WTC11 (cell line): ENCODE measurements around the gene SERINC4. TPM values are rescaled to one million over a fixed set of nuclear protein-coding genes. Genes with fewer than 3 reads are reported as not detected.
A peak's percentile ranks its signal among the peaks of the same experiment; 100 is the strongest.

ENCODE experiments used
- ATAC-seq: fragments of 200-7000 bp; cut with Tn5 transposase; 2 replicates; pipeline ENCODE4 v1.10.0; 2021; ENCODE audit warnings: mild to moderate bottlenecking, moderate library complexity
- CTCF ChIA-PET: fragments of 300-600 bp; sonication (Branson Sonifier 250); formaldehyde crosslinking; loops from one replicate; lab custom pipeline; 2021; ENCODE audit warnings: antibody characterized with exemption; lab: Charles Lee
- POLR2A ChIA-PET: fragments of 350-600 bp; sonication (Branson Sonifier 250); formaldehyde crosslinking; loops from one replicate; lab custom pipeline; 2021; ENCODE audit warnings: antibody characterized with exemption; lab: Charles Lee
- DNase-seq: peaks from one replicate; pipeline ENCODE4 v3.0.0; 2021; ENCODE audit warnings: low spot score
- H3K27ac Mint-ChIP-seq: 2 replicates; pipeline ENCODE4 v1.8.0; 2021; ENCODE audit warnings: mixed read lengths
- H3K27me3 Mint-ChIP-seq: 2 replicates; pipeline ENCODE4 v1.8.0; 2021; ENCODE audit warnings: low read depth, mild to moderate bottlenecking, moderate library complexity, mixed read lengths
- H3K36me3 Mint-ChIP-seq: 2 replicates; pipeline ENCODE4 v1.8.0; 2021; ENCODE audit warnings: mixed read lengths
- H3K4me1 Mint-ChIP-seq: 2 replicates; pipeline ENCODE4 v1.8.0; 2022; ENCODE audit warnings: mixed read lengths
- H3K4me3 Mint-ChIP-seq: 2 replicates; pipeline ENCODE4 v1.8.0; 2021; ENCODE audit warnings: mild to moderate bottlenecking, moderate library complexity, mixed read lengths
- H3K9me3 Mint-ChIP-seq: 2 replicates; pipeline ENCODE4 v1.8.0; 2021; ENCODE audit warnings: mixed read lengths
- CBFB ChIP-seq: sonication (generic); formaldehyde crosslinking; IDR thresholded peaks from 2 replicates; pipeline ENCODE4 v1.8.1; 2022; ENCODE audit warnings: mild to moderate bottlenecking, low read depth, missing genetic modification reagents
- CREM ChIP-seq: sonication (generic); formaldehyde crosslinking; IDR thresholded peaks from 2 replicates; pipeline ENCODE4 v1.8.1; 2022; ENCODE audit warnings: mild to moderate bottlenecking, missing genetic modification reagents, moderate library complexity
- CTCF ChIP-seq: fragments of 200-600 bp; IDR thresholded peaks from 2 replicates; pipeline ENCODE4 v1.8.0; 2022; ENCODE audit warnings: antibody characterized with exemption
- EMX1 ChIP-seq: fragments of 250-450 bp; sonication (Bioruptor Pico); IDR thresholded peaks from 2 replicates; pipeline ENCODE4 v1.8.0; 2021; ENCODE audit warnings: mild to moderate bottlenecking
- ERG ChIP-seq: fragments of 250-450 bp; sonication (Bioruptor Pico); IDR thresholded peaks from 2 replicates; pipeline ENCODE4 v1.8.0; 2021; ENCODE audit warnings: mild to moderate bottlenecking
- FOXP4 ChIP-seq: sonication (generic); formaldehyde crosslinking; IDR thresholded peaks from 2 replicates; pipeline ENCODE4 v1.8.0; 2022; ENCODE audit warnings: mild to moderate bottlenecking, missing genetic modification reagents
- GTF2I ChIP-seq: fragments of 250-450 bp; sonication (Bioruptor Pico); conservative IDR thresholded peaks from 2 replicates; pipeline ENCODE4 v1.4.0; 2021; ENCODE audit warnings: mild to moderate bottlenecking
- JUN ChIP-seq: sonication (generic); formaldehyde crosslinking; IDR thresholded peaks from 2 replicates; pipeline ENCODE4 v1.8.0; 2023; ENCODE audit warnings: mild to moderate bottlenecking, missing genetic modification reagents
- MAX ChIP-seq: sonication (generic); formaldehyde crosslinking; IDR thresholded peaks from 2 replicates; pipeline ENCODE4 v1.8.0; 2022; ENCODE audit warnings: mild to moderate bottlenecking, missing genetic modification reagents
- NR1H2 ChIP-seq: sonication (generic); formaldehyde crosslinking; IDR thresholded peaks from 2 replicates; pipeline ENCODE4 v1.9.0; 2021; ENCODE audit warnings: mild to moderate bottlenecking, moderate library complexity, missing genetic modification reagents
- OVOL2 ChIP-seq: fragments of 250-450 bp; sonication (Bioruptor Pico); IDR thresholded peaks from 2 replicates; pipeline ENCODE4 v1.9.0; 2021; ENCODE audit warnings: mild to moderate bottlenecking, borderline replicate concordance
- PRDM15 ChIP-seq: sonication (generic); formaldehyde crosslinking; IDR thresholded peaks from 2 replicates; pipeline ENCODE4 v1.8.0; 2022; ENCODE audit warnings: missing genetic modification reagents
- RELA ChIP-seq: sonication (generic); formaldehyde crosslinking; IDR thresholded peaks from 2 replicates; pipeline ENCODE4 v1.8.1; 2022; ENCODE audit warnings: missing genetic modification reagents, mild to moderate bottlenecking, borderline replicate concordance
- SMAD3 ChIP-seq: sonication (generic); formaldehyde crosslinking; IDR thresholded peaks from 2 replicates; pipeline ENCODE4 v1.8.0; 2022; ENCODE audit warnings: missing genetic modification reagents, mild to moderate bottlenecking, borderline replicate concordance
- SOX15 ChIP-seq: fragments of 250-450 bp; sonication (Bioruptor Pico); IDR thresholded peaks from 2 replicates; pipeline ENCODE4 v1.9.0; 2021; ENCODE audit warnings: mild to moderate bottlenecking
- TCF7 ChIP-seq: sonication (generic); formaldehyde crosslinking; IDR thresholded peaks from 2 replicates; pipeline ENCODE4 v1.8.0; 2022; ENCODE audit warnings: mild to moderate bottlenecking, low read depth, missing genetic modification reagents, moderate library complexity
- TP53 ChIP-seq: sonication (generic); formaldehyde crosslinking; IDR thresholded peaks from 2 replicates; pipeline ENCODE4 v1.8.1; 2023; ENCODE audit warnings: mild to moderate bottlenecking, missing genetic modification reagents
- ZMAT4 ChIP-seq: fragments of 250-450 bp; sonication (Bioruptor Pico); IDR thresholded peaks from 2 replicates; pipeline ENCODE4 v1.9.0; 2021; ENCODE audit warnings: mild to moderate bottlenecking
- ZNF121 ChIP-seq: sonication (generic); formaldehyde crosslinking; IDR thresholded peaks from 2 replicates; pipeline ENCODE4 v1.8.0; 2023; ENCODE audit warnings: missing genetic modification reagents
- ZNF138 ChIP-seq: sonication (generic); formaldehyde crosslinking; conservative IDR thresholded peaks from 2 replicates; pipeline ENCODE4 v1.8.1; 2022; ENCODE audit warnings: mild to moderate bottlenecking, moderate library complexity, missing genetic modification reagents
- ZNF317 ChIP-seq: sonication (generic); formaldehyde crosslinking; IDR thresholded peaks from 2 replicates; pipeline ENCODE4 v1.8.1; 2023; ENCODE audit warnings: low read depth, mild to moderate bottlenecking, moderate library complexity, missing genetic modification reagents, borderline replicate concordance
- ZNF396 ChIP-seq: fragments of 250-450 bp; sonication (Bioruptor Pico); IDR thresholded peaks from 2 replicates; pipeline ENCODE4 v1.8.0; 2021; ENCODE audit warnings: mild to moderate bottlenecking, moderate library complexity, borderline replicate concordance
- ZNF416 ChIP-seq: fragments of 250-450 bp; sonication (Bioruptor Pico); IDR thresholded peaks from 2 replicates; pipeline ENCODE4 v1.9.0; 2021; ENCODE audit warnings: mild to moderate bottlenecking, inconsistent platforms
- ZNF671 ChIP-seq: fragments of 250-450 bp; sonication (Bioruptor Pico); IDR thresholded peaks from 2 replicates; pipeline ENCODE4 v1.8.0; 2021; ENCODE audit warnings: mild to moderate bottlenecking
- total RNA-seq: library from RNA; stranded (reverse); gene quantifications from 3 replicates; pipeline ENCODE4 v1.2.3, GENCODE V29; 2021

SERINC4 gene
- total RNA-seq, 1 experiment from 2014 or later, result not detected

GRCh38 chr15:43771816-43772215, 28.2 kb downstream of the SERINC4 start:
- DNase-seq (no peak), ATAC-seq (no peak)
- TF ChIP-seq CBFB (no peak), NR1H2 (CRISPR knock-in tag) (no peak), OVOL2 (no peak), ZNF396 (CRISPR knock-in tag) (no peak), PRDM15 (no peak)
- CTCF ChIA-PET, result interaction anchor here (0.6 kb wide), 1 partner anchor 22 kb away, joined by 3 read pairs; no protein-coding TSS in a partner anchor
- Mint-ChIP-seq H3K4me3 (no peak overlapping the region), H3K9me3 (no peaks in the 10 kb centered on the region), H3K27ac (no peak overlapping the region), H3K27me3 (no peaks in the 10 kb centered on the region), H3K4me1 (peaks cover 13% of the 10 kb centered on the region), H3K36me3 (peaks cover 62% of the 10 kb centered on the region)
- POLR2A ChIA-PET, result no interaction called here

- DNase-seq (peak; percentile 78), ATAC-seq (peak; percentile 81)
- POLR2A ChIA-PET, result no interaction called here
- Mint-ChIP-seq H3K27ac (peak overlapping the region; percentile 55; the same call in 1 of the 2 replicates), H3K27me3 (no peaks in the 10 kb centered on the region), H3K36me3 (peaks cover 83% of the 10 kb centered on the region), H3K9me3 (no peaks in the 10 kb centered on the region), H3K4me3 (no peak overlapping the region), H3K4me1 (peaks cover 1% of the 10 kb centered on the region)
- TF ChIP-seq CTCF (peak; percentile 54), SOX15 (CRISPR knock-in tag) (no peak), ZNF121 (CRISPR knock-in tag) (no peak), RELA (CRISPR knock-in tag) (no peak), CREM (CRISPR knock-in tag) (no peak)
- CTCF ChIA-PET, result interaction anchor here (0.7 kb wide), 1 partner anchor 31 kb away, joined by 3 read pairs; the partner anchor contains the start of genes HYPK and SERINC4
These were observed 30.3 kb downstream of the SERINC4 start for GRCh38 chr15:43769584-43770228.

GRCh38 chr15:43763819-43764446, 36.1 kb downstream of the SERINC4 start:
- DNase-seq (no peak), ATAC-seq (no peak)
- ChIA-PET POLR2A (no interaction called here), CTCF (no interaction called here)
- H3K27me3 Mint-ChIP-seq, result no peaks in the 10 kb centered on the region
- no peak overlapping the region for H3K27ac Mint-ChIP-seq
- no peak overlapping the region for H3K4me3 Mint-ChIP-seq
- TF ChIP-seq MAX (CRISPR knock-in tag) (no peak), GTF2I (CRISPR knock-in tag) (no peak), TP53 (no peak), ZNF671 (CRISPR knock-in tag) (no peak), ZMAT4 (no peak), JUN (CRISPR knock-in tag) (no peak), EMX1 (CRISPR knock-in tag) (no peak), ZNF416 (no peak), SMAD3 (CRISPR knock-in tag) (no peak), ZNF138 (CRISPR knock-in tag) (no peak), ZNF317 (CRISPR knock-in tag) (no peak), TCF7 (no peak), FOXP4 (CRISPR knock-in tag) (no peak), ERG (CRISPR knock-in tag) (no peak)
- H3K4me1 Mint-ChIP-seq, result no peaks in the 10 kb centered on the region
- H3K36me3 Mint-ChIP-seq, result peaks cover 82% of the 10 kb centered on the region
- no peaks in the 10 kb centered on the region for H3K9me3 Mint-ChIP-seq
